ENCODE data around the gene BBS9. TPM values are rescaled to one million over a fixed set of nuclear protein-coding genes. Genes with fewer than 3 reads are reported as not detected.

Gene BBS9
- total and polyA plus RNA-seq, 2 experiments from 2014 or later: 27.2 to 66.1 TPM

DNA sequence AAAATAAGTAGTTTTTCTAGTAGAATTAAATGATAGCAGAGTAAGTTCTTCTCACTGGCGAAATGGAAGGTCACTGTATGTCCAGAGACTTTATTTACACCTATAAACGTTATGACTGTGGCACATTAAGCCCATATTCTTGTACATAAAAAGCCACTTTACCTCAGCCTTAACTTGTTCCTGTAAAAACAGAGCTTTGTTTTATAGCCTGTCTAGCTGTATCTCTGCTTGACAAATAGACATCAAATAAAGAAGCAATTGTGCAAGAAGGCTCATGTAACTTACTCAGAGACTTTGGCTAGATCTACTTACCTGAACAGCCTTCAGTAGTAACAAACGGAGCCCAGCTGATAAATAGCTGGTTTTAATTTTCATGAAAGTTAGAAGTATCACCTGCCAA, 451.9 kb downstream of the BBS9 start:
- DNase-seq (ENCODE audit: low spot score) (no peak), ATAC-seq (no peak)
- Histone ChIP-seq H3F3A (replicated peaks; ENCODE audit: low read depth) (no peaks in the 10 kb centered on the region), H3K4me2 (no peak overlapping the region), H2AFZ (no peak overlapping the region), H3K79me2 (replicated peaks; ENCODE audit: insufficient read depth) (no peaks in the 10 kb centered on the region), H3K4me1 (ENCODE audit: insufficient read depth) (no peaks in the 10 kb centered on the region), H3K36me3 (ENCODE audit: insufficient read depth) (no peaks in the 10 kb centered on the region), H3K4me3 (no peak overlapping the region), H3K27me3 (ENCODE audit: insufficient read depth) (no peaks in the 10 kb centered on the region), H3K27ac (ENCODE audit: low read depth) (no peak overlapping the region), H4K20me1 (replicated peaks; ENCODE audit: insufficient read depth) (no peaks in the 10 kb centered on the region), H3K9me2 (ENCODE audit: insufficient read depth) (no peaks in the 10 kb centered on the region)
- TF ChIP-seq NANOG (IDR thresholded peaks at IDR 0.05; ENCODE audit: borderline replicate concordance): no peak
- TF ChIP-seq REST (IDR thresholded peaks at IDR 0.05; ENCODE audit: unreplicated experiment): no peak
- TF ChIP-seq CTCF (conservative IDR thresholded peaks at IDR 0.05; ENCODE audit: low read depth in 2 of 2): no peak
- no peak for TF ChIP-seq JUNB (IDR thresholded peaks at IDR 0.05; ENCODE audit: unreplicated experiment)
- TF ChIP-seq STAT1 (IDR thresholded peaks at IDR 0.05; ENCODE audit: unreplicated experiment): no peak
- no peak for TF ChIP-seq EZH2 (IDR thresholded peaks at IDR 0.05; ENCODE audit: low read depth, unreplicated experiment)
- TF ChIP-seq, protein P1, sequence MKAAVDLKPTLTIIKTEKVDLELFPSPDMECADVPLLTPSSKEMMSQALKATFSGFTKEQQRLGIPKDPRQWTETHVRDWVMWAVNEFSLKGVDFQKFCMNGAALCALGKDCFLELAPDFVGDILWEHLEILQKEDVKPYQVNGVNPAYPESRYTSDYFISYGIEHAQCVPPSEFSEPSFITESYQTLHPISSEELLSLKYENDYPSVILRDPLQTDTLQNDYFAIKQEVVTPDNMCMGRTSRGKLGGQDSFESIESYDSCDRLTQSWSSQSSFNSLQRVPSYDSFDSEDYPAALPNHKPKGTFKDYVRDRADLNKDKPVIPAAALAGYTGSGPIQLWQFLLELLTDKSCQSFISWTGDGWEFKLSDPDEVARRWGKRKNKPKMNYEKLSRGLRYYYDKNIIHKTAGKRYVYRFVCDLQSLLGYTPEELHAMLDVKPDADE (IDR thresholded peaks at IDR 0.05): no peak
- TF ChIP-seq CREB1 (CRISPR knock-in tag; IDR thresholded peaks at IDR 0.05; ENCODE audit: low read depth): no peak
- no peak for TF ChIP-seq EZH2phosphoT487 (IDR thresholded peaks at IDR 0.05; ENCODE audit: unreplicated experiment)
- TF ChIP-seq ZNF331 (CRISPR knock-in tag; IDR thresholded peaks at IDR 0.05; ENCODE audit: low read depth): no peak
- no peak for TF ChIP-seq POLR2AphosphoS5 (IDR thresholded peaks at IDR 0.05; ENCODE audit: low read depth)
- TF ChIP-seq ZNF114 (CRISPR knock-in tag; IDR thresholded peaks at IDR 0.05): no peak
- TF ChIP-seq, protein P2, sequence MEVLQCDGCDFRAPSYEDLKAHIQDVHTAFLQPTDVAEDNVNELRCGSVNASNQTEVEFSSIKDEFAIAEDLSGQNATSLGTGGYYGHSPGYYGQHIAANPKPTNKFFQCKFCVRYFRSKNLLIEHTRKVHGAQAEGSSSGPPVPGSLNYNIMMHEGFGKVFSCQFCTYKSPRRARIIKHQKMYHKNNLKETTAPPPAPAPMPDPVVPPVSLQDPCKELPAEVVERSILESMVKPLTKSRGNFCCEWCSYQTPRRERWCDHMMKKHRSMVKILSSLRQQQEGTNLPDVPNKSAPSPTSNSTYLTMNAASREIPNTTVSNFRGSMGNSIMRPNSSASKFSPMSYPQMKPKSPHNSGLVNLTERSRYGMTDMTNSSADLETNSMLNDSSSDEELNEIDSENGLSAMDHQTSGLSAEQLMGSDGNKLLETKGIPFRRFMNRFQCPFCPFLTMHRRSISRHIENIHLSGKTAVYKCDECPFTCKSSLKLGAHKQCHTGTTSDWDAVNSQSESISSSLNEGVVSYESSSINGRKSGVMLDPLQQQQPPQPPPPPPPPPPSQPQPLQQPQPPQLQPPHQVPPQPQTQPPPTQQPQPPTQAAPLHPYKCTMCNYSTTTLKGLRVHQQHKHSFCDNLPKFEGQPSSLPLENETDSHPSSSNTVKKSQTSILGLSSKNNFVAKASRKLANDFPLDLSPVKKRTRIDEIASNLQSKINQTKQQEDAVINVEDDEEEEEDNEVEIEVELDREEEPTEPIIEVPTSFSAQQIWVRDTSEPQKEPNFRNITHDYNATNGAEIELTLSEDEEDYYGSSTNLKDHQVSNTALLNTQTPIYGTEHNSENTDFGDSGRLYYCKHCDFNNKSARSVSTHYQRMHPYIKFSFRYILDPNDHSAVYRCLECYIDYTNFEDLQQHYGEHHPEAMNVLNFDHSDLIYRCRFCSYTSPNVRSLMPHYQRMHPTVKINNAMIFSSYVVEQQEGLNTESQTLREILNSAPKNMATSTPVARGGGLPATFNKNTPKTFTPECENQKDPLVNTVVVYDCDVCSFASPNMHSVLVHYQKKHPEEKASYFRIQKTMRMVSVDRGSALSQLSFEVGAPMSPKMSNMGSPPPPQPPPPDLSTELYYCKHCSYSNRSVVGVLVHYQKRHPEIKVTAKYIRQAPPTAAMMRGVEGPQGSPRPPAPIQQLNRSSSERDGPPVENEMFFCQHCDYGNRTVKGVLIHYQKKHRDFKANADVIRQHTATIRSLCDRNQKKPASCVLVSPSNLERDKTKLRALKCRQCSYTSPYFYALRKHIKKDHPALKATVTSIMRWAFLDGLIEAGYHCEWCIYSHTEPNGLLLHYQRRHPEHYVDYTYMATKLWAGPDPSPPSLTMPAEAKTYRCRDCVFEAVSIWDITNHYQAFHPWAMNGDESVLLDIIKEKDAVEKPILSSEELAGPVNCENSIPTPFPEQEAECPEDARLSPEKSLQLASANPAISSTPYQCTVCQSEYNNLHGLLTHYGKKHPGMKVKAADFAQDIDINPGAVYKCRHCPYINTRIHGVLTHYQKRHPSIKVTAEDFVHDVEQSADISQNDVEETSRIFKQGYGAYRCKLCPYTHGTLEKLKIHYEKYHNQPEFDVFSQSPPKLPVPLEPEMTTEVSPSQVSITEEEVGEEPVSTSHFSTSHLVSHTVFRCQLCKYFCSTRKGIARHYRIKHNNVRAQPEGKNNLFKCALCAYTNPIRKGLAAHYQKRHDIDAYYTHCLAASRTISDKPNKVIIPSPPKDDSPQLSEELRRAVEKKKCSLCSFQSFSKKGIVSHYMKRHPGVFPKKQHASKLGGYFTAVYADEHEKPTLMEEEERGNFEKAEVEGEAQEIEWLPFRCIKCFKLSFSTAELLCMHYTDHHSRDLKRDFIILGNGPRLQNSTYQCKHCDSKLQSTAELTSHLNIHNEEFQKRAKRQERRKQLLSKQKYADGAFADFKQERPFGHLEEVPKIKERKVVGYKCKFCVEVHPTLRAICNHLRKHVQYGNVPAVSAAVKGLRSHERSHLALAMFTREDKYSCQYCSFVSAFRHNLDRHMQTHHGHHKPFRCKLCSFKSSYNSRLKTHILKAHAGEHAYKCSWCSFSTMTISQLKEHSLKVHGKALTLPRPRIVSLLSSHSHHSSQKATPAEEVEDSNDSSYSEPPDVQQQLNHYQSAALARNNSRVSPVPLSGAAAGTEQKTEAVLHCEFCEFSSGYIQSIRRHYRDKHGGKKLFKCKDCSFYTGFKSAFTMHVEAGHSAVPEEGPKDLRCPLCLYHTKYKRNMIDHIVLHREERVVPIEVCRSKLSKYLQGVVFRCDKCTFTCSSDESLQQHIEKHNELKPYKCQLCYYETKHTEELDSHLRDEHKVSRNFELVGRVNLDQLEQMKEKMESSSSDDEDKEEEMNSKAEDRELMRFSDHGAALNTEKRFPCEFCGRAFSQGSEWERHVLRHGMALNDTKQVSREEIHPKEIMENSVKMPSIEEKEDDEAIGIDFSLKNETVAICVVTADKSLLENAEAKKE (CRISPR knock-in tag; IDR thresholded peaks at IDR 0.05): no peak
- Mint-ChIP-seq H3K4me1 (peaks cover 3% of the 10 kb centered on the region; the same call in 1 of the 3 replicates), H3K4me3 (no peak overlapping the region), H3K27ac (no peak overlapping the region), H3K36me3 (ENCODE audit: low read depth) (no peaks in the 10 kb centered on the region; the same call in 2 of the 3 replicates), H3K27me3 (ENCODE audit: insufficient read depth, low read depth, poor library complexity) (peaks cover 6% of the 10 kb centered on the region), H3K9me3 (0 out of 3 replicates have a peak, but pooled peaks cover 3% of the 10 kb centered on the region)

All from GM23338 (cell line).